Stimulated activated CD8-positive, alpha-beta memory T cell treated with anti-CD3 and anti-CD28 coated beads, Interleukin-15, amount 100 ng/mL, for 1 hour (primary cell): ENCODE measurements around the gene SVIL.

Experiments
- DNase-seq: peaks from one replicate; pipeline ENCODE4 v3.0.0-alpha.2; 2020; ENCODE audit warnings: low read depth

Gene SVIL

DNA sequence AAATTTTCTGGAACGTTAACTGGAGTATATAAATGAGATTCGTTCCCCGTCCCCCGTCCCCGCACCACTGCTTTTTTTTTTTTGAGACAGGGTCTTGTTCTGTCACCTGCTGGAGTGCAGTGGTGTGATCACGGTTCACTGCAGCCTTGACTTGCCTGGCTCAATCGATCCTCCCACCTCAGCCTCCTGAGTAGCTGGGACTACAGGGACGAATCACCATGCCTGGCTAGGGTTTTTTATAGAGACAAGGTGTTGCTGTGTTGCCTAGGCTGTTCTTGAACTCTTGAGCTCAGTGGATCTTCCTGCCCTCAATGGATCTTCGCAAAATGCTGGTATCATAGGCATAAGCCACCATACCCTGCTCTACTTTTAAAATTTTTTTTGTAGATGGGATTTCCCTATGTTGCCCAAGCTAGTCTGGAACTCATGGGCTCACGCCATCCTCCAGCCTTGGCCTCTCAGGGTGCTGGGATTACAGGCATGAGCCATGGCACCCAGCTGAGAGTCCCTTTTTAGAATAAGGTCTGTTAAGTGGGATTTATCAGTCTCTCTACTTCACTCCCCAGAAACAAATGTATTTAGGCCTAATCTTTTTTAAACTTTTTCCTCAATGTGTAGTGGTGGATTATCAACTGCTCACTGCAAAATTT is 223.0 kb downstream of the SVIL start:
- DNase-seq: no peak

DNA sequence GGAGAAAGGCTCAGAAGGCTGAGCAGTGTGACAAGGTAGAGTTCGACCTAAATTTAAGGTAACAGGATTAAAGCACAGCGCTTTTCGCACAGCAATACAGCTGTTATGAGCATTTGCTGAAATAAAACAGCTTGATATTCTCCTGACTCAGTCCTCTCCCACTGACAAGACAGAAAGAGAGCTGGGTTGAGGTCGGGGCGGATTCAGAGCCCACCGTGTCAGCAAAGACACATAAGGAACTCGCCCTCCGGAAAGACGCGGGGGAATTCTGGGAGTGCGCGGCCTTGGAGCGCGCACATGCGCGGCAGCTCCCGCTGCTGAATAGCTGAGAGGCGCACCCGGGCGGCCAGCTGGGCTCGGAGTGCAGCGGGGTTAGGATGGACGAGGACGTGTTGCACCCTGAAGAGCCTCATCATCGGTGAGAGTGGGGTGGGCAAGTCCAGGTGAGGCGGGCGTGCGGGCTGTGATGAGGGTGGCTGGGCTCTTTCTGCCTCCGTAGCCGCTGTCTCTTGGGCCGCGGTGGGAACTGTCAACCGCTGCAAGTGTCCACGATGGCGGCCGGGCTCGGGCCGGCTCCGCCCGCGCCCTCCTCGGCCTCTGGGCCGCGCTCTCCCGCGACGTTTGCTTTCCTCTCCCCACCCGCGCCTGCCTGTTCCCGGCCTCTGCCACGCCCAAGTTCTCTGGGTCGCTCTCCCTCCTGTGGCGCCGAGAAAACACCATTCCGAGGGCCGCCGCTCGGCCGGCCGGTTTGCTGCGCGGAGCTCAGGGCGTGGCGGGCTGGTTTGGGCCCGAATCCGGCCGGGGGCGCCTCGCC is 225.3 kb downstream of the SVIL start:
- peak; percentile 6 for DNase-seq

DNA sequence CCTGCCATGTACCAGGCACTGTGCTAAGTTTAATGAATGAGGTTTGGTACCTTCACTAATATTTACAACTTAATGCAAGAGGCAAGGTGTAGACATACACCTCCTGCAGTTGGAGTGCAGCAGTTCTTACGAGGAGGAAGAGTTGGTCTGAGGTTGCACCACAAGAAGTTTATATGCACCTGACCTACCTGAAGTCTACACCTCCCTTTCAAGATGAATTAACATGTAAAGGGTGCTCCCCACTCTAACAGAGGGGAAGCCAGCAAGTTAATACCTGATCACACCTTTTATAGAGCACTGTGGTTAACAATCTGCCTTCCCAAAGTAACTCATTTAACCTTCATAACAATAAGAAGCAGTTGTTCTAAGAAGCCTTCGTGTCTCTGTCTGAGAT is 225.9 kb downstream of the SVIL start:
- no peak for DNase-seq
